NCI-H1694 (cell line): ENCODE measurements around the gene ZNFX1.
"Not testable (repeated sequence)": the region's sequence is repeated elsewhere in the genome, so short reads cannot be mapped to it uniquely, and the experiment has no call there.

ENCODE experiments used
- DNase-seq: peaks from one replicate; lab custom pipeline; 2025; lab: John Stamatoyannopoulos, UW

Gene ZNFX1

GRCh38 chr20:49210101-49210756, 67.6 kb downstream of the ZNFX1 start:
- no peak for DNase-seq

GRCh38 chr20:49207076-49207475, 70.8 kb downstream of the ZNFX1 start:
- no peak for DNase-seq

GRCh38 chr20:49203746-49204145, 74.1 kb downstream of the ZNFX1 start:
- DNase-seq = no peak

- no peak for DNase-seq
Observed at GRCh38 chr20:49203011-49203410, 74.8 kb downstream of the ZNFX1 start.

GRCh38 chr20:49199729-49200293, 78.0 kb downstream of the ZNFX1 start:
- DNase-seq = no peak

- DNase-seq = not testable (repeated sequence)
Observed at GRCh38 chr20:49192944-49193518, 84.8 kb downstream of the ZNFX1 start.
